AG08396 (cell line): Measurements from ENCODE around the gene TSPAN9.

Experiments used
- DNase-seq: peaks from one replicate; pipeline ENCODE4 v3.0.0; 2012; ENCODE audit warnings: low spot score, mixed read lengths

Gene TSPAN9

GRCh38 chr12:3225154-3225795 is 148.1 kb downstream of the TSPAN9 start:
- DNase-seq = no peak

GRCh38 chr12:3225796-3226180 is 148.6 kb downstream of the TSPAN9 start:
- no peak for DNase-seq

DNA sequence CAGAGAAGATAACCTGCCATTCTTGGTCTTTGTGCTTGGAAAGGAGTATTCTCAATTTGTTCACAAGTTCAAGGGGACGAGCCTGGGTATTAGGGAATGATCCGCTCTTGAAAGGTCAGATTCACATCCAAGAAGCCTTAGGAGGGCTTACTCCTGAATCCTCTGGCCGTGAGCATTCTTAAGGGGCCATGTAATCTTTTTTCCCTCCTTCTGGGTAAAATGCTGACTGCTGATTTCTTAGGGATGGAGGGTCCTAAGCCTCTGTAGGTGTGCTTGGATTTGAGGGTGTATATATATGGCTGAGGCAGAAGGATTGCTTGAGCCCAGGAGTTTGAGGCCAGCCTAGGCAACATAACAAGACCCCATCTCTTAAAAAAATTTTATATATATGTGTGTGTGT is 149.1 kb downstream of the TSPAN9 start:
- DNase-seq = no peak

GRCh38 chr12:3227076-3227975 is 150.1 kb downstream of the TSPAN9 start:
- no peak for DNase-seq

GRCh38 chr12:3228552-3228951 is 151.4 kb downstream of the TSPAN9 start:
- DNase-seq = no peak

- DNase-seq = no peak
These were observed 152.4 kb downstream of the TSPAN9 start for GRCh38 chr12:3229577-3229976.

DNA sequence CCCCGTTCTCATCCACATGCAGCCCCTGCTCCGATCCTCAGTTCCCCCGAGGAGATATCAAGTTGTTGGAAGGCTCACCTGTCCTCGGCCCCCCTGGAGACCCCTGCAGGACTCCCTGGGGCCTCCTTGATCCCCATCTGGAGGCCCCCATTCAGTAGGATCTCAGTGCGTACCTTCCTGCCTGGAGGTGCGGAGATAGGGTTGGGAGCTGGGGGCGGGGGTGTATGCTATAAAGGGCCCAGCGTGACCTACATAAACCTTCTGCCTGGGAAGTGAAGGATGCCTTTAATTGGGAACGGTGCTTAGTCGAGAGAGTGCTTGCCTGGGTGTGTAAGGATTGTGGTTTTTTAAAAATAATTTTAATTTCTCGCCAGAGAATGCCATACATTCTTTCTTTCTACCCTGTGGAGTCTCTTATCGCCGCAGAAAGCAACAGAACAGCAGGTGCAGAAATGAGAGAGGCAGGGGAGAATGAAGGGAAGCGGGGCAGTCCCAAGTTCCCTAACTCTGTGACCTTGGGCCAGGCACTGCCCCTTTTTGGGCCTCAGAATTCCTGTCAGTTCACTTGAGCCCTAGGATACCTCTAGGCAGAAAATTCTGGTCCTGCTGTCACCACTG is 153.7 kb downstream of the TSPAN9 start:
- DNase-seq = no peak

- DNase-seq = no peak
These were observed 154.3 kb downstream of the TSPAN9 start for GRCh38 chr12:3231399-3231876.

DNA sequence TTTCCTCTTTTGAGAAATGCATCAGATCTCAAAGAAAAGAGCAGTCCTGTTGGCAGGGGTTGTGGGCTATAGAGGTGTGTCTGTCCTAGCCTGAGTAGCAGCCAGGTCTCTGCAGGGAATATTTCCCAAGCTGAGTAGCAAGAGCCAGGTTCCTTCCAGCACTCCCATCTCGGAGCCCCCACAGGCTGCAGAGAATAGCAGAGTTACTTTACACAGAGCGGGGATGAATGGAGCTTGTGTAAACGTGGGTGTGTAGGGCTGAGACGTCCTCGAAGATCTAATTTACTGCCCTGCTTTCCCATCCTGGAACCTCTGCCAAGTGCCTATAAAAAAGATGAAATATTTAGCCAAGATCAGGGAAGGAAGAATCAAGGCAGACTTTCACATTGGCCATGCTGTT is 156.6 kb downstream of the TSPAN9 start:
- DNase-seq = no peak

DNA sequence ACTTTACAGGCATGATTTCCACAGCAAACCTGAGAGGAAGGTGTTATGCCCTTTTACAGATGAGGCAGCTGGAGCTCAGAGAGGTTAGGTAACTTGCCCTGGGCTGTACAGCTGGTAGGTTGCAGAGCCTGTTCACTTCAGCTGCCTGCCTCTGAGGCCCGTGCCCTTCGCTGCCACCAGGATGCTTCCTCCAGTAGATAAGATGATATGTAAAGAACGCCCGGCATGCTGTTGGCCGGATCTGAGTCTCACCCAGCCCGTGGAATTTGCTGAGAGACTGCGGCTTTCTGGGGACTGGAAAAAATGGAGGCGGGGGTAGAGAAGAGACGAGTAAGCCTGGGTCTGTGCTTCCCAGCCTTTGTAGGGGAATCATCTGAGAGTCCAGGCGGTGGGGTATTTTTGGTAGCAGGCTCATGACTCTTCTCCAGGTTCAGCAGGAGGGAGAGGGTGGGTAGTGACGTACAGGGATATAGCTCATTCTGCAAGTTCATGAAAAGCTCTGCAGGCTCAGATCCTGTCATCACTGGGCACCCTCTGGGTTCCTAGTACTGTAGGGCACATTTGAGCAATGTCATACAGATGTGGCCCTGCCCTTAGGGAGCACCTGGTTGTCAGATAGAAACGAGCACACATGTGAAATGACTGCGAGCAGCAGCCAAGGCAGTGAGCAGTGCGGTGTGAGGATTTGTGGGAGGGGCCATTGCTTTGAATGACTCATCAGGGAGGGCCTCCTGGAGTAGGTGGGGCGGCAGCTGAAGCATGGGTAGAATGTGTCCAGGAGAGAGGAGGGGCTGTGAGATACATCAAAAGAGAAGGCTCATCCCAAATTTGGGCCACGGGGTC is 159.4 kb downstream of the TSPAN9 start:
- peak; percentile 79 for DNase-seq

GRCh38 chr12:3238196-3238595 is 161.0 kb downstream of the TSPAN9 start:
- no peak for DNase-seq

- DNase-seq = no peak
These were observed 164.4 kb downstream of the TSPAN9 start for GRCh38 chr12:3241621-3242020.

- no peak for DNase-seq
These were observed 165.2 kb downstream of the TSPAN9 start for GRCh38 chr12:3242199-3242863.

DNA sequence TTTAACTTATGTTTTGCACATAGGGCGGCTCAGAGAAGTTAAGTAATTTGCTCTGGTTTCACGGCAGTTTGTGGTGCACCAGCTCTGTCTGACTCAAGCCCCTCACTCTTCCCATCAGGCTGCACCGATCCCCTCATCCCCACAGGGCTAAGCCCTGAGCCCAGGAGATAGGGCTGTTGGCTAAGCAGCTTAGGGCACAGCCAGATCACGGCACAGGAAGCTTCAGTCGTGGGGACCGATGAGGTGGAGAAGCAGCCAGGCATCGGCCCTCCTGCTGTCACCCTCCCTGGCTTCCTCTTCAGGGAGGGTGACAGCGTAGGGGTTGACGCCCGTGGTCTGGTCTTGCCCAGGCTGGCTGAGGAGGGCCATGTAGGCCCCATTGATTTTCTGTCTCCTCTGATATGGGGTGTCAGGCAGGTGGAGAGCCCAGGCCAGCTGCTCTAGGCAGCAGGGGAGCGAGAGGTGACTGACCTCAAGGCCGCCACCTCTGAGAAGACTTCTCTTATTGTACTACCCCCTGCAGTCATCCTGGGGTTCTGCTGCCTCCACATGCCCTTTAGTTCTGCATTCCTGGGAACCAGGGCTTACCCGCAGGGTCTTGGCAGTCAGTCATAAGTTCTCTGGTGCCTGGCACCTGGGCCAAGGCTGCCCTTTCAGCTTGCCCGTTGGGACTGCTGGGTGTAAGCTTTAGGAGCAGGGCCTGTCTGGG is 166.4 kb downstream of the TSPAN9 start:
- DNase-seq = no peak

- no peak for DNase-seq
These were observed 167.1 kb downstream of the TSPAN9 start for GRCh38 chr12:3244219-3244750.

- no peak for DNase-seq
These were observed 169.1 kb downstream of the TSPAN9 start for GRCh38 chr12:3246253-3246652.

GRCh38 chr12:3247077-3247476 is 169.9 kb downstream of the TSPAN9 start:
- DNase-seq = no peak

GRCh38 chr12:3247629-3248161 is 170.5 kb downstream of the TSPAN9 start:
- no peak for DNase-seq

- DNase-seq = no peak
These were observed 172.1 kb downstream of the TSPAN9 start for GRCh38 chr12:3249081-3249800.

DNA sequence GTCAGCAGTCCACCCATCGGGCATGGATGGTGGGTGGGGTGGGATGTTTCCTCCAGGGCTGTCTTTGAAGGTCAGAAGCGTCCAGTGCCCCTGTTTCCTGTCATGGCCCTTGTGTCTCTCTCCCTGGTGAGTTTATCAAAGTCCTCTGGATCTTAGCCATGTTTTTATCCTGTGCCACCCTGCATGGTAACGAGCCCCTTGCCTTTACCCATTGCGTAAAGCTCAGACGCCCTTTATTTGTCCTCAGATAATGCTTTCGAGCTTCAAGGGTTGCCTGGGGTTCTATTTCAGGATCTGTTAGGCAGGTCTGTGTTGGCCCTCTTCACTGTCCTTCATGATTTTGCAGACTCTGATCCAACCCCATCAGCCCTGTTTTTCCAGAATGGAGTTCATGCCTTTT is 172.9 kb downstream of the TSPAN9 start:
- DNase-seq = no peak
